Effector memory CD4-positive, alpha-beta T cell (primary cell): ENCODE measurements around the gene CCDC85C.

Experiments used
- DNase-seq, 3 donors: peaks; one replicate each; pipeline ENCODE4 v3.0.0-alpha.2; 2020
- H3K27ac ChIP-seq: 2 replicates; pipeline ENCODE4 v1.7.0; 2013; ENCODE audit warnings: mild to moderate bottlenecking, low read length, moderate library complexity; ENCODE audit not compliant: insufficient read depth, poor library complexity, severe bottlenecking
- H3K27me3 ChIP-seq: replicated peaks from 2 replicates; pipeline ENCODE4 v1.7.0; 2013; ENCODE audit warnings: mild to moderate bottlenecking, low read length; ENCODE audit not compliant: insufficient read depth, control insufficient read depth, poor library complexity, severe bottlenecking
- H3K36me3 ChIP-seq: 2 replicates; pipeline ENCODE4 v1.7.0; 2013; ENCODE audit warnings: mild to moderate bottlenecking, low read length, moderate library complexity; ENCODE audit not compliant: control insufficient read depth, insufficient read depth
- H3K4me1 ChIP-seq: 2 replicates; pipeline ENCODE4 v1.7.0; 2013; ENCODE audit warnings: low read length, mild to moderate bottlenecking; ENCODE audit not compliant: control insufficient read depth, insufficient read depth, poor library complexity, severe bottlenecking
- H3K4me3 ChIP-seq: 2 replicates; pipeline ENCODE4 v1.7.0; 2013; ENCODE audit warnings: low read length, low read depth, mild to moderate bottlenecking; ENCODE audit not compliant: insufficient read depth, poor library complexity, severe bottlenecking
- H3K9me3 ChIP-seq: 2 replicates; pipeline ENCODE4 v1.7.0; 2013; ENCODE audit warnings: mild to moderate bottlenecking, low read length, moderate library complexity; ENCODE audit not compliant: control insufficient read depth

CCDC85C gene

GRCh38 chr14:99522934-99523703, 80.9 kb downstream of the CCDC85C start:
- Histone ChIP-seq H3K4me1 (peaks cover 16% of the 10 kb centered on the region), H3K27me3 (no peaks in the 10 kb centered on the region), H3K4me3 (no peak overlapping the region), H3K27ac (no peak overlapping the region), H3K36me3 (no peaks in the 10 kb centered on the region), H3K9me3 (no peaks in the 10 kb centered on the region)
- DNase-seq = no peak

GRCh38 chr14:99522457-99522891, 81.5 kb downstream of the CCDC85C start:
- H3K27ac ChIP-seq = no peak overlapping the region
- H3K4me1 ChIP-seq = peaks cover 16% of the 10 kb centered on the region
- no peaks in the 10 kb centered on the region for H3K27me3 ChIP-seq
- no peak for DNase-seq
- no peak overlapping the region for H3K4me3 ChIP-seq
- H3K36me3 ChIP-seq = no peaks in the 10 kb centered on the region
- H3K9me3 ChIP-seq = no peaks in the 10 kb centered on the region

- H3K27me3 ChIP-seq = no peaks in the 10 kb centered on the region
- H3K36me3 ChIP-seq = no peaks in the 10 kb centered on the region
- DNase-seq = no peak
- peaks cover 16% of the 10 kb centered on the region for H3K4me1 ChIP-seq
- no peak overlapping the region for H3K4me3 ChIP-seq
- H3K27ac ChIP-seq = no peak overlapping the region
- H3K9me3 ChIP-seq = no peaks in the 10 kb centered on the region
Observed at GRCh38 chr14:99522025-99522401, 82.0 kb downstream of the CCDC85C start.

GRCh38 chr14:99521176-99522024, 82.6 kb downstream of the CCDC85C start:
- Histone ChIP-seq H3K36me3 (no peaks in the 10 kb centered on the region), H3K9me3 (no peaks in the 10 kb centered on the region), H3K27ac (no peak overlapping the region), H3K4me3 (no peak overlapping the region), H3K4me1 (peaks cover 16% of the 10 kb centered on the region), H3K27me3 (no peaks in the 10 kb centered on the region)
- no peak for DNase-seq

- Histone ChIP-seq H3K36me3 (no peaks in the 10 kb centered on the region), H3K4me1 (peaks cover 11% of the 10 kb centered on the region), H3K4me3 (no peak overlapping the region), H3K27ac (no peak overlapping the region), H3K27me3 (no peaks in the 10 kb centered on the region), H3K9me3 (no peaks in the 10 kb centered on the region)
- DNase-seq = no peak
Observed at GRCh38 chr14:99520571-99521081, 83.4 kb downstream of the CCDC85C start.

GRCh38 chr14:99519931-99520421, 84.0 kb downstream of the CCDC85C start:
- Histone ChIP-seq H3K4me3 (no peak overlapping the region), H3K27ac (no peak overlapping the region), H3K36me3 (no peaks in the 10 kb centered on the region), H3K9me3 (no peaks in the 10 kb centered on the region), H3K4me1 (peaks cover 5% of the 10 kb centered on the region), H3K27me3 (no peaks in the 10 kb centered on the region)
- DNase-seq = no peak

- Histone ChIP-seq H3K36me3 (no peaks in the 10 kb centered on the region), H3K4me3 (no peak overlapping the region), H3K4me1 (no peaks in the 10 kb centered on the region), H3K9me3 (no peaks in the 10 kb centered on the region), H3K27me3 (no peaks in the 10 kb centered on the region), H3K27ac (no peak overlapping the region)
- DNase-seq = no peak
Observed at GRCh38 chr14:99519347-99519881, 84.6 kb downstream of the CCDC85C start.

- no peaks in the 10 kb centered on the region for H3K36me3 ChIP-seq
- DNase-seq = peak; percentile 60 to 74 (median 67)
- no peaks in the 10 kb centered on the region for H3K27me3 ChIP-seq
- H3K27ac ChIP-seq = no peak overlapping the region
- no peaks in the 10 kb centered on the region for H3K9me3 ChIP-seq
- no peak overlapping the region for H3K4me3 ChIP-seq
- H3K4me1 ChIP-seq = no peaks in the 10 kb centered on the region
Observed at GRCh38 chr14:99518441-99519346, 85.3 kb downstream of the CCDC85C start.

- no peak overlapping the region for H3K4me3 ChIP-seq
- H3K27me3 ChIP-seq = no peaks in the 10 kb centered on the region
- no peaks in the 10 kb centered on the region for H3K9me3 ChIP-seq
- DNase-seq = no peak
- peaks cover 4% of the 10 kb centered on the region for H3K36me3 ChIP-seq
- no peaks in the 10 kb centered on the region for H3K4me1 ChIP-seq
- H3K27ac ChIP-seq = no peak overlapping the region
Observed at GRCh38 chr14:99517643-99518381, 86.2 kb downstream of the CCDC85C start.
